ENCODE data around the gene AKT3.

DNA sequence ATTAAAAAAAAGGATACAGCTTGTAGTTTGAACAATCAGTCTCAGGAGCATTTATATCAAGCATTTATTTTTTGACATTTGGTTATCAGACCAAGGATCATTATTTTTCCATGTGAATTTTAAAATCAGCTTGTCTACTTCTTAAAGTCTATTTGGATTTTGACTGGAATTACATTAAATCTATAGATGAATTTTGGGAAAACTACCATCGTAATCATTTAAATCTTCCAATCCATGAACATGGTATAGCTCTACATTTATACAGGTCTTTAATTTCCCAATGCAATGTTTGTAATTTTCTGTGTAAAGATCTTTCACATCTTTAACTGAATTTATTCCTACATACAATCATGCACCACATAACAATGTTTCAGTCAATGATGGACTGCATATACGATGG is 203.2 kb downstream of the AKT3 start:
- TF ChIP-seq, protein P1, sequence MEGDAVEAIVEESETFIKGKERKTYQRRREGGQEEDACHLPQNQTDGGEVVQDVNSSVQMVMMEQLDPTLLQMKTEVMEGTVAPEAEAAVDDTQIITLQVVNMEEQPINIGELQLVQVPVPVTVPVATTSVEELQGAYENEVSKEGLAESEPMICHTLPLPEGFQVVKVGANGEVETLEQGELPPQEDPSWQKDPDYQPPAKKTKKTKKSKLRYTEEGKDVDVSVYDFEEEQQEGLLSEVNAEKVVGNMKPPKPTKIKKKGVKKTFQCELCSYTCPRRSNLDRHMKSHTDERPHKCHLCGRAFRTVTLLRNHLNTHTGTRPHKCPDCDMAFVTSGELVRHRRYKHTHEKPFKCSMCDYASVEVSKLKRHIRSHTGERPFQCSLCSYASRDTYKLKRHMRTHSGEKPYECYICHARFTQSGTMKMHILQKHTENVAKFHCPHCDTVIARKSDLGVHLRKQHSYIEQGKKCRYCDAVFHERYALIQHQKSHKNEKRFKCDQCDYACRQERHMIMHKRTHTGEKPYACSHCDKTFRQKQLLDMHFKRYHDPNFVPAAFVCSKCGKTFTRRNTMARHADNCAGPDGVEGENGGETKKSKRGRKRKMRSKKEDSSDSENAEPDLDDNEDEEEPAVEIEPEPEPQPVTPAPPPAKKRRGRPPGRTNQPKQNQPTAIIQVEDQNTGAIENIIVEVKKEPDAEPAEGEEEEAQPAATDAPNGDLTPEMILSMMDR (IDR thresholded peaks at IDR 0.05; ENCODE audit: low read depth, low read length, poor library complexity, severe bottlenecking) = no peak
- TF ChIP-seq EZH2phosphoT487 (IDR thresholded peaks at IDR 0.05; ENCODE audit: borderline replicate concordance, low read length) = no peak
